ENCODE data around the gene RNU1-2. TPM values are rescaled to one million over a fixed set of nuclear protein-coding genes. Genes with fewer than 3 reads are reported as not detected.
A peak's percentile ranks its signal among the peaks of the same experiment; 100 is the strongest.
"Not testable (repeated sequence)": the region's sequence is repeated elsewhere in the genome, so short reads cannot be mapped to it uniquely, and the experiment has no call there.

The RNU1-2 gene
- total RNA-seq, 1 donor from 2014 or later: 3,957 TPM

DNA sequence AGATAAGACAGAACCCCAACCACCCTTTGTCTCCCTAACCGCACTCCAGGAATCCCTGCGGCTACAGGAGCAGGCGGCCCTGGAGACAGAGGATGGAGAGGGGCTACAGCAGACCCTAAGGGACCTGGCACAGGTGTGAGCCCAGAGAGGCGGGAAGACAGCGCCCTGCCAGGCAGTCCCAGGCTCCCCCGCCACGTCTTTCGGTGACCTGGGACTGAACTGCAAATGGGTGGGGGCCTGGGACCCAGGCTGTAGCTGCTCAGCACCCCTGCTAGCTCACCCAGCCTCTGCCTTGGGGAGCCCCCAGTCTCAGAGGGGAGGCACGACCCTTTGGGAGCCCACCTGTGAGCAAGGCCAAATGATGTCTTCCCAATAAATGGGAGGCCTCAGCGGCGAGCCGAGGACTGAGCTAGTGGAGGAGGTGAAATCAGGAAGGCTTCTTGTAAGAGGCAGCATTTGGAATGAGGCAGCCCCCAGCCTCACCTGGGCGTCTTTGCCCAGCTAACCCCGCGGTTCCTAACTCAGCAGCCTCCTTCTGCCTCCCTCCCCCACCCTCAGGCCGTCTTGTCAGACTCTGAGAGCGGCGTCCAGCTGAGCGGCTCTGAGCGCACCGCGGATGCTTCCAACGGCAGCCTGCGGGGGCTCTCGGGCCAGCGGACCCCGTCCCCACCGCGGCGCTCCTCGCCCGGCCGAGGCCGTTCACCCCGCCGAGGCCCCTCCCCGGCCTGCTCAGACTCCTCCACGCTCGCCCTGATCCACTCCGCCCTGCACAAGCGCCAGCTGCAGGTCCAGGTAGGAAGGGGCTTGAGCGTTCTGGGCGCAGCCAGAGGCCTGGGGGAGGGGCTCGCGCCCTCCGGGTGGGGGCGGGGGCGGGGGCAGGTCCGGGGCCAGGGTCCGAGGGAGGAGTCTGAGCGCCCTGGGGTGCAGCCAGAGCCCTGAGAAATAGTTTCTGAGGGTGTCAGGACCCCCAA is 42.9 kb downstream of the RNU1-2 start:
- Mint-ChIP-seq H3K4me3 (ENCODE audit: low read depth) (no peak overlapping the region), H3K27ac (no peak overlapping the region), H3K4me1 (ENCODE audit: low read depth) (no peaks in the 10 kb centered on the region), H3K9me3 (ENCODE audit: low read depth) (no peaks in the 10 kb centered on the region), H3K27me3 (no peaks in the 10 kb centered on the region), H3K36me3 (ENCODE audit: insufficient read depth) (peaks cover 3% of the 10 kb centered on the region)
- no peak for DNase-seq (ENCODE audit: low spot score, unreplicated experiment)
- TF ChIP-seq, protein P1, sequence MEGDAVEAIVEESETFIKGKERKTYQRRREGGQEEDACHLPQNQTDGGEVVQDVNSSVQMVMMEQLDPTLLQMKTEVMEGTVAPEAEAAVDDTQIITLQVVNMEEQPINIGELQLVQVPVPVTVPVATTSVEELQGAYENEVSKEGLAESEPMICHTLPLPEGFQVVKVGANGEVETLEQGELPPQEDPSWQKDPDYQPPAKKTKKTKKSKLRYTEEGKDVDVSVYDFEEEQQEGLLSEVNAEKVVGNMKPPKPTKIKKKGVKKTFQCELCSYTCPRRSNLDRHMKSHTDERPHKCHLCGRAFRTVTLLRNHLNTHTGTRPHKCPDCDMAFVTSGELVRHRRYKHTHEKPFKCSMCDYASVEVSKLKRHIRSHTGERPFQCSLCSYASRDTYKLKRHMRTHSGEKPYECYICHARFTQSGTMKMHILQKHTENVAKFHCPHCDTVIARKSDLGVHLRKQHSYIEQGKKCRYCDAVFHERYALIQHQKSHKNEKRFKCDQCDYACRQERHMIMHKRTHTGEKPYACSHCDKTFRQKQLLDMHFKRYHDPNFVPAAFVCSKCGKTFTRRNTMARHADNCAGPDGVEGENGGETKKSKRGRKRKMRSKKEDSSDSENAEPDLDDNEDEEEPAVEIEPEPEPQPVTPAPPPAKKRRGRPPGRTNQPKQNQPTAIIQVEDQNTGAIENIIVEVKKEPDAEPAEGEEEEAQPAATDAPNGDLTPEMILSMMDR (IDR thresholded peaks at IDR 0.05; ENCODE audit: unreplicated experiment): no peak

DNA sequence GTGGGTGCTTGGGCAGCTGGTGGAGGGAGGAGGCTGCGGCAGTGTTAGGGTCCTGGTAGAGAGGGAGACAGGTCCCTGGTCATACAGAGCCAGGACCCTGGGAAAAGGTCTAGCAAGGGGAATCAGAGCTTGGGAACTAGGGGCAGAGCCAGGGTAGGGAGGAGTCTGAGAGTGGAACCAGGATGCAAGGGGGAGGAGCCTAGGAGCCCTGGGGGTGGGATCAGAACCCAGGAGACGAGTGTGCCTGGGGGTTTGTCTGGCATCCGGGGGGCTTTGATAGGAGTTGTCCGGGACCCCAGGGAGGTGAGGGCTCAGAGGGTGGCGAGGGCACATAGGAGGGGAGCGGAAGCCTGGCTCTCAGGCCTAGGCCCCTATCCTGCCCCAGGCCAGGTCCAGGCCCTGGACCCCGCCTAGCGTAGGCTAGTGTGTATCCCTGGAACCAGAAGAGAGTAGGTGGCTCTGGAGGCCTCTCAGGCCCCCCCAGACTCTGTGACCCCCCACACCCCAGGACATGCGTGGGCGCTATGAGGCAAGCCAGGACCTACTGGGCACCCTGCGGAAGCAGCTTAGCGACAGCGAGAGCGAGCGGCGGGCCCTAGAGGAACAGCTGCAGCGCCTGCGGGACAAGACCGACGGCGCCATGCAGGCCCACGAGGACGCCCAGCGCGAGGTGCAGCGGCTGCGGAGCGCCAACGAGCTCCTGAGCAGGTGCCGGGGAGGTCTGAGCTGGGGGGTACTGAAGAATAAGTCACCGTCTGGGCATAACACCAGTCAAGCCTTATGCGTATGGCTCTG is 43.8 kb downstream of the RNU1-2 start:
- not testable (repeated sequence) for H3K4me1 Mint-ChIP-seq (ENCODE audit: low read depth); H3K36me3 Mint-ChIP-seq (ENCODE audit: insufficient read depth); H3K9me3 Mint-ChIP-seq (ENCODE audit: low read depth); DNase-seq (ENCODE audit: low spot score, unreplicated experiment); H3K27me3 Mint-ChIP-seq
- Mint-ChIP-seq H3K4me3 (ENCODE audit: low read depth) (peak overlapping the region; percentile 26), H3K27ac (peak overlapping the region; percentile 29)

DNA sequence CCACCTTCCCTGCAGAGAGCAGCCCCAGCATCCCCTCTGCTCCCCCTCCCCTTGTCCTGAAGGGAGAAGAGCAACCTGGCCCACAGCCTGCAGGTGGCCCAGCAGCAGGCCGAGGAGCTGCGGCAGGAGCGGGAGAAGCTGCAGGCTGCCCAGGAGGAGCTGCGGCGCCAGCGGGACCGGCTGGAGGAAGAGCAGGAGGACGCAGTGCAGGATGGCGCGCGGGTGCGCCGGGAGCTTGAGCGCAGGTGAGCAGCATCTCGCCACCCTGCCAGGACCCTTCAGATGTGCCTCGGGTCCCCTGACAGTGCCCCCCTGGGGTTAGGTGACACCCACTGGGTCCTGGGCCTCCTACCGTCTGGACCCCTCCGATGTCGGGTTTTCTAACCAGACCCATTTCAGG is 48.3 kb downstream of the RNU1-2 start:
- Mint-ChIP-seq H3K9me3 (ENCODE audit: low read depth) (no peaks in the 10 kb centered on the region), H3K4me1 (ENCODE audit: low read depth) (no peaks in the 10 kb centered on the region)

DNA sequence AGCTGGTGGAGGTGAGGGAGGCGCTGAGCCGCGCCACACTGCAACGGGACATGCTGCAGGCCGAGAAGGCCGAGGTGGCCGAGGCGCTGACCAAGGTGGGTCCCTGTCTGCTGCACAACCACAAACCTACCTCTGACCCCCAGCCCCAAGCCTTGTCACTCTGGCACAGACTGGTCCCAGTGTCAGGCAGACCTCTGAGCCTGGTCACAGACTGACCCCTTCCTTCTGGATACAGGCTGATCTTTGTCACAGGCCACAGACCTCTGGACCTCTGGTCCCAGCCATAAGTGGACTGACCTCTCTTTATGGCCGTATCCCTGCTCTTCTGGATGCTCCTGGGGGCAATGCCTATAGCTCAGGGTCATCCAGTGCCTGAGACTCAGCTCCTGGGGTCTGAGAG is 49.7 kb downstream of the RNU1-2 start:
- H3K4me1 Mint-ChIP-seq (ENCODE audit: low read depth); H3K9me3 Mint-ChIP-seq (ENCODE audit: low read depth); H3K4me3 Mint-ChIP-seq (ENCODE audit: low read depth); H3K36me3 Mint-ChIP-seq (ENCODE audit: insufficient read depth); H3K27ac Mint-ChIP-seq; H3K27me3 Mint-ChIP-seq; DNase-seq (ENCODE audit: low spot score, unreplicated experiment): not testable (repeated sequence)

More for the DNA sequence above, 48.3 kb downstream of the RNU1-2 start:
- H3K36me3 Mint-ChIP-seq (ENCODE audit: insufficient read depth): peaks cover 3% of the 10 kb centered on the region
- H3K4me3 Mint-ChIP-seq (ENCODE audit: low read depth): no peak overlapping the region
- H3K27ac Mint-ChIP-seq: no peak overlapping the region
- no peaks in the 10 kb centered on the region for H3K27me3 Mint-ChIP-seq
- DNase-seq (ENCODE audit: low spot score, unreplicated experiment): no peak
- TF ChIP-seq, protein P1 (IDR thresholded peaks at IDR 0.05; ENCODE audit: unreplicated experiment): no peak

Small RNA genes lying within 50 kb of the gene (microRNA-seq; reads per million reads assigned to microRNA genes)
- not detected for gene MIR3675 (ENCODE audit: borderline number of aligned reads, unreplicated experiment)

Other genes with a start within 250 kb of the RNU1-2 start
- gene RNU1-3, start 229.0 kb upstream of the RNU1-2 start, total RNA-seq: 3,923 and 3,957 TPM in 2 replicates
- 3,923 and 3,957 TPM in 2 replicates for gene RNU1-4, start 155.5 kb upstream of the RNU1-2 start, total RNA-seq
- gene CROCC, start 26.0 kb downstream of the RNU1-2 start, total RNA-seq: 51.5 TPM in 2 replicates
- gene MFAP2, start 84.6 kb downstream of the RNU1-2 start, total RNA-seq: 170 and 174 TPM in 2 replicates
- 65.8 and 69.2 TPM in 2 replicates for gene ATP13A2, start 115.9 kb downstream of the RNU1-2 start, total RNA-seq
- gene SDHB, start 158.1 kb downstream of the RNU1-2 start, total RNA-seq: 46.3 and 51.6 TPM in 2 replicates
- 0.50 and 0.87 TPM in 2 replicates for gene PADI2, start 223.5 kb downstream of the RNU1-2 start, total RNA-seq

All from progenitor cell of endocrine pancreas (in vitro differentiated cells).